ENCODE results near the gene FANCD2.
"Not testable (repeated sequence)": the region's sequence is repeated elsewhere in the genome, so short reads cannot be mapped to it uniquely, and the experiment has no call there.

- TF ChIP-seq, protein P1, sequence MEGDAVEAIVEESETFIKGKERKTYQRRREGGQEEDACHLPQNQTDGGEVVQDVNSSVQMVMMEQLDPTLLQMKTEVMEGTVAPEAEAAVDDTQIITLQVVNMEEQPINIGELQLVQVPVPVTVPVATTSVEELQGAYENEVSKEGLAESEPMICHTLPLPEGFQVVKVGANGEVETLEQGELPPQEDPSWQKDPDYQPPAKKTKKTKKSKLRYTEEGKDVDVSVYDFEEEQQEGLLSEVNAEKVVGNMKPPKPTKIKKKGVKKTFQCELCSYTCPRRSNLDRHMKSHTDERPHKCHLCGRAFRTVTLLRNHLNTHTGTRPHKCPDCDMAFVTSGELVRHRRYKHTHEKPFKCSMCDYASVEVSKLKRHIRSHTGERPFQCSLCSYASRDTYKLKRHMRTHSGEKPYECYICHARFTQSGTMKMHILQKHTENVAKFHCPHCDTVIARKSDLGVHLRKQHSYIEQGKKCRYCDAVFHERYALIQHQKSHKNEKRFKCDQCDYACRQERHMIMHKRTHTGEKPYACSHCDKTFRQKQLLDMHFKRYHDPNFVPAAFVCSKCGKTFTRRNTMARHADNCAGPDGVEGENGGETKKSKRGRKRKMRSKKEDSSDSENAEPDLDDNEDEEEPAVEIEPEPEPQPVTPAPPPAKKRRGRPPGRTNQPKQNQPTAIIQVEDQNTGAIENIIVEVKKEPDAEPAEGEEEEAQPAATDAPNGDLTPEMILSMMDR (conservative IDR thresholded peaks at IDR 0.05; ENCODE audit: low read depth in 2 of 2): not testable (repeated sequence)
- TF ChIP-seq ETS1 (IDR thresholded peaks at IDR 0.05); EZH2 (IDR thresholded peaks at IDR 0.05; ENCODE audit: low read depth, unreplicated experiment); REST (IDR thresholded peaks at IDR 0.05; ENCODE audit: unreplicated experiment); STAT1 (IDR thresholded peaks at IDR 0.05; ENCODE audit: unreplicated experiment); POLR2AphosphoS5 (IDR thresholded peaks at IDR 0.05; ENCODE audit: low read depth); EZH2phosphoT487 (IDR thresholded peaks at IDR 0.05; ENCODE audit: unreplicated experiment): not testable (repeated sequence)
Observed at GRCh38 chr3:10018806-10019205, 7.4 kb upstream of the FANCD2 start.
